ENCODE measurements around the gene AMN.
"Not testable (repeated sequence)": the region's sequence is repeated elsewhere in the genome, so short reads cannot be mapped to it uniquely, and the experiment has no call there.

The AMN gene

GRCh38 chr14:102926104-102926503, 3.6 kb downstream of the AMN start:
- Histone ChIP-seq H3K36me3 (ENCODE audit: control insufficient read depth, low read depth, low read length) (no peaks in the 10 kb centered on the region), H3K4me3 (ENCODE audit: low read length) (no peak overlapping the region), H3K9ac (ENCODE audit: low read length) (no peak overlapping the region), H3K27me3 (ENCODE audit: control insufficient read depth, insufficient read depth, low read length) (peaks cover 100% of the 10 kb centered on the region), H3K9me3 (ENCODE audit: control insufficient read depth, low read depth, low read length) (no peaks in the 10 kb centered on the region), H3K27ac (ENCODE audit: low read length) (no peak overlapping the region), H3K4me1 (ENCODE audit: control insufficient read depth, low read depth, low read length) (peaks cover 10% of the 10 kb centered on the region)

- not testable (repeated sequence) for H3K27ac ChIP-seq (ENCODE audit: low read length); H3K9me3 ChIP-seq (ENCODE audit: control insufficient read depth, low read depth, low read length); H3K36me3 ChIP-seq (ENCODE audit: control insufficient read depth, low read depth, low read length); H3K9ac ChIP-seq (ENCODE audit: low read length); H3K4me3 ChIP-seq (ENCODE audit: low read length)
- H3K4me1 ChIP-seq (ENCODE audit: control insufficient read depth, low read depth, low read length): peaks cover 10% of the 10 kb centered on the region
- H3K27me3 ChIP-seq (ENCODE audit: control insufficient read depth, insufficient read depth, low read length): peaks cover 99% of the 10 kb centered on the region
Measured at GRCh38 chr14:102926840-102927239, 4.4 kb downstream of the AMN start.

GRCh38 chr14:102927346-102927877, 4.9 kb downstream of the AMN start:
- H3K36me3 ChIP-seq (ENCODE audit: control insufficient read depth, low read depth, low read length): no peaks in the 10 kb centered on the region
- peaks cover 10% of the 10 kb centered on the region for H3K4me1 ChIP-seq (ENCODE audit: control insufficient read depth, low read depth, low read length)
- H3K4me3 ChIP-seq (ENCODE audit: low read length): peak overlapping the region; percentile 77
- peaks cover 93% of the 10 kb centered on the region for H3K27me3 ChIP-seq (ENCODE audit: control insufficient read depth, insufficient read depth, low read length)
- no peak overlapping the region for H3K9ac ChIP-seq (ENCODE audit: low read length)
- no peaks in the 10 kb centered on the region for H3K9me3 ChIP-seq (ENCODE audit: control insufficient read depth, low read depth, low read length)
- no peak overlapping the region for H3K27ac ChIP-seq (ENCODE audit: low read length)

DNA sequence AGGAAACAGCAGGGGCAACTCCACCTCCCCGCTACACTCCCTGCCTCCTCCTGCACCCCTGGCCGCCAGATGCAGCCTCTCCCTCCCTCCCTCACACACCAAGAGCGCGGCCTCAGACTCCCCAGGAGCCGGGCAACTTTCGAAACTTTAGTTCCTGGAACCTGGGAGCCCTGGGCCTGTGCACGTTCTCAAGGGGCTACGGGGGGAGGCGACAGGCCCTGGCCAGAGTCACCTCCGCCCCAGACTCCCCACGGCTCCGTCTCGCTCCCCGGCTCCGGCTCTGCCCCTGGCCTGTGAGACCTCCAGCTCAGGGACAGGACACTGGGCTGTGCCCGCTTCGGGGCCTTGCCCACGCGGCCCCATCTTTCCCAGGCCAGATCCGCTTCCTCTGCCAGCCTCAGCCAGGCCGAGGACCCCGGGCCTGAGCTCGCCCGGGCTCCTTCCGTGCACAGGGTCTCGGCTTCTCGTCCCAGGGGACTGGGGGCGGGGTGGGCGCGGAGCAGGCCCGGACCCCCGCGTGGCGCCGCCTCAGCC, 5.5 kb downstream of the AMN start:
- H3K4me3 ChIP-seq (ENCODE audit: low read length): peak overlapping the region; percentile 77
- peaks cover 1% of the 10 kb centered on the region for H3K36me3 ChIP-seq (ENCODE audit: control insufficient read depth, low read depth, low read length)
- no peak overlapping the region for H3K27ac ChIP-seq (ENCODE audit: low read length)
- peak overlapping the region; percentile 32 for H3K9ac ChIP-seq (ENCODE audit: low read length)
- no peaks in the 10 kb centered on the region for H3K9me3 ChIP-seq (ENCODE audit: control insufficient read depth, low read depth, low read length)
- H3K27me3 ChIP-seq (ENCODE audit: control insufficient read depth, insufficient read depth, low read length): peaks cover 88% of the 10 kb centered on the region
- peaks cover 10% of the 10 kb centered on the region for H3K4me1 ChIP-seq (ENCODE audit: control insufficient read depth, low read depth, low read length)

- Histone ChIP-seq H3K9ac (ENCODE audit: low read length) (peak overlapping the region; percentile 32), H3K4me3 (ENCODE audit: low read length) (peak overlapping the region; percentile 77), H3K9me3 (ENCODE audit: control insufficient read depth, low read depth, low read length) (no peaks in the 10 kb centered on the region), H3K27ac (ENCODE audit: low read length) (no peak overlapping the region), H3K27me3 (ENCODE audit: control insufficient read depth, insufficient read depth, low read length) (peaks cover 81% of the 10 kb centered on the region), H3K36me3 (ENCODE audit: control insufficient read depth, low read depth, low read length) (peaks cover 7% of the 10 kb centered on the region), H3K4me1 (ENCODE audit: control insufficient read depth, low read depth, low read length) (peaks cover 10% of the 10 kb centered on the region)
Measured at GRCh38 chr14:102928412-102929240, 6.2 kb downstream of the AMN start.

DNA sequence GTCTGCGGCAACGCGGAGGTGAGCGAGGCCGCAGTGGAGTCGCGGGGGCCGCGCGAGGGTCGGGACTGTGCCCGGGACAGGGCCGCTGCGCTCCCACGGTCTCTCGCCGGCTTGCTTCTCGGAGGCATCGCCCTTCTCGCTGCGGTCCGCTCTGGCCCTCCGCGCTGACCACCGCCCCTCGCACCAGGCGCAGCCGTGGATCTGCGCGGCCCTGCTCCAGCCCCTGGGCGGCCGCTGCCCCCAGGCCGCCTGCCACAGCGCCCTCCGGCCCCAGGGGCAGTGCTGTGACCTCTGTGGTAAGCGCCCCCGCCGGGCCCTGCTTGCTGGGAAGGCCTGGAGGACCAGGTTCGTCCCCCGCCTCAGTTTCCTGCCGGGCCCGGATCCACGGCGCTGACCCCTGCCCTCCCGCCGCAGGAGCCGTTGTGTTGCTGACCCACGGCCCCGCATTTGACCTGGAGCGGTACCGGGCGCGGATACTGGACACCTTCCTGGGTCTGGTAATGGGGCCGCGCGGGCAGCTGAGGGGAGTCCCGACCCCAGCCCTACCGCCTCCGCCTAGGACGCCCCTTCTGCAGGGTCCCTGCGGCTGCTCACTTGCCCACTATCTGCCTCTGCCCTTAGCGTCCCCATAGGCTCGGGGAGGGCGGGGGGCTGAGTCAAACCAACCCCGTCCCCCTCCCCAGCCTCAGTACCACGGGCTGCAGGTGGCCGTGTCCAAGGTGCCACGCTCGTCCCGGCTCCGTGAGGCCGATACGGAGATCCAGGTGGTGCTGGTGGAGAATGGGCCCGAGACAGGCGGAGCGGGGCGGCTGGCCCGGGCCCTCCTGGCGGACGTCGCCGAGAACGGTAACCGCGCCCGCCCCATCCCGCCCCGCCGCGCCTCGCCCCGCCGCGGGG, 7.0 kb downstream of the AMN start:
- Histone ChIP-seq H3K4me3 (ENCODE audit: low read length) (peak overlapping the region; percentile 77), H3K9ac (ENCODE audit: low read length) (no peak overlapping the region)

GRCh38 chr14:102930138-102930752, 7.8 kb downstream of the AMN start:
- Histone ChIP-seq H3K4me3 (ENCODE audit: low read length) (no peak overlapping the region), H3K36me3 (ENCODE audit: control insufficient read depth, low read depth, low read length) (peaks cover 7% of the 10 kb centered on the region), H3K4me1 (ENCODE audit: control insufficient read depth, low read depth, low read length) (peaks cover 10% of the 10 kb centered on the region), H3K9me3 (ENCODE audit: control insufficient read depth, low read depth, low read length) (no peaks in the 10 kb centered on the region), H3K27me3 (ENCODE audit: control insufficient read depth, insufficient read depth, low read length) (peaks cover 65% of the 10 kb centered on the region), H3K27ac (ENCODE audit: low read length) (no peak overlapping the region), H3K9ac (ENCODE audit: low read length) (no peak overlapping the region)

More for the DNA sequence above, 7.0 kb downstream of the AMN start:
- Histone ChIP-seq H3K9me3 (ENCODE audit: control insufficient read depth, low read depth, low read length) (no peaks in the 10 kb centered on the region), H3K27ac (ENCODE audit: low read length) (no peak overlapping the region), H3K36me3 (ENCODE audit: control insufficient read depth, low read depth, low read length) (peaks cover 7% of the 10 kb centered on the region), H3K27me3 (ENCODE audit: control insufficient read depth, insufficient read depth, low read length) (peaks cover 72% of the 10 kb centered on the region), H3K4me1 (ENCODE audit: control insufficient read depth, low read depth, low read length) (peaks cover 10% of the 10 kb centered on the region)

DNA sequence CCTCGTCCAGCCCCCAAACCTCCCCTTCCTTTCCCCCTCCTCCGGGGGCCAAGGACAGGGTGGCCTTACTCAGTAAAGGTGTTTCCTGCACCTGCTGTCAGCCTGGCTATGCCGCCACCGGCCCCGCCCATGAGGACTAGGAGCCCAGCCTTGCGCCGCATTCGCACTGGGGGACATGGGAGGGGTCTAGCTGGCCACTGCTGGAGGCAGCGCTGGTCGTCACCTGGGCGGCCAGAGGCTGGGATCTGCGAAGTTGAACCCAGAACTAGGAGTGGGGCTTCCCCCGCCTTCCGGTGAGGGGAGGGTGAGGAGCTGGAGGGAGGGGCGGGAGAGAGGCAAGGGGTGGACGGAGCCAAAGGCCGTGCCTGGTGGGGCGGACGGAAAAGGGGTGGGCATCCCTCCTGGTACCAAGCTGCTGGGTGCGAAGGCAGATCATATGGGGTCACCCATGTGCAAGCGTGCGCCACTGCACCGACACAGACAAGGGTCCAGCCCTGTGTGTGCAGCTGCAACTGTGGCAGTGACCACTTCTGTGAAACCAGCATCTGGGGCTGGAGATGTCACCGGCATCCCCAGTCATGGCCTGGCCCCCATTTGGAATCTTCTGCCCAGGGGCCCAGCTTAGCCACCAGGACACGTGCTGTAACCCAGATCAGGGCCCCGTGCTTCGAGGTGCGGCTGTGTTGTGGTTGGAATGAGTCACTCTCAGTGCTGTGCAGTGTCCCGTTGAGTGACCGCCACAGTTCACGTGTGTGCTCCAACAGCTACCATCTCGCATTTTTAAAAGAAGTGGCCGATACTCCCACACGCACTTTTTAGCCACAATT, 8.5 kb downstream of the AMN start:
- Histone ChIP-seq H3K9ac (ENCODE audit: low read length) (no peak overlapping the region), H3K4me3 (ENCODE audit: low read length) (no peak overlapping the region)

GRCh38 chr14:102931580-102932285, 9.3 kb downstream of the AMN start:
- Histone ChIP-seq H3K9ac (ENCODE audit: low read length) (no peak overlapping the region), H3K27ac (ENCODE audit: low read length) (no peak overlapping the region), H3K4me1 (ENCODE audit: control insufficient read depth, low read depth, low read length) (peaks cover 4% of the 10 kb centered on the region), H3K9me3 (ENCODE audit: control insufficient read depth, low read depth, low read length) (no peaks in the 10 kb centered on the region), H3K27me3 (ENCODE audit: control insufficient read depth, insufficient read depth, low read length) (peaks cover 50% of the 10 kb centered on the region), H3K4me3 (ENCODE audit: low read length) (no peak overlapping the region), H3K36me3 (ENCODE audit: control insufficient read depth, low read depth, low read length) (peaks cover 7% of the 10 kb centered on the region)

More for the DNA sequence above, 8.5 kb downstream of the AMN start:
- peaks cover 7% of the 10 kb centered on the region for H3K36me3 ChIP-seq (ENCODE audit: control insufficient read depth, low read depth, low read length)
- H3K27me3 ChIP-seq (ENCODE audit: control insufficient read depth, insufficient read depth, low read length): peaks cover 57% of the 10 kb centered on the region
- H3K27ac ChIP-seq (ENCODE audit: low read length): no peak overlapping the region
- H3K9me3 ChIP-seq (ENCODE audit: control insufficient read depth, low read depth, low read length): no peaks in the 10 kb centered on the region
- H3K4me1 ChIP-seq (ENCODE audit: control insufficient read depth, low read depth, low read length): peaks cover 10% of the 10 kb centered on the region
